HepG2 (cell line): ENCODE results near the gene ACAP3. TPM values are rescaled to one million over a fixed set of nuclear protein-coding genes. Genes with fewer than 3 reads are reported as not detected.

Experiments
- CSRNP2 ChIP-seq: sonication (generic); formaldehyde crosslinking; conservative IDR thresholded peaks from 2 replicates; pipeline ENCODE4 v1.8.0; 2022; ENCODE audit warnings: low read depth, missing genetic modification reagents
- ERF ChIP-seq: IDR thresholded peaks from 2 replicates; pipeline ENCODE4 v1.6.1; 2018; ENCODE audit warnings: missing biosample characterization, missing genetic modification reagents
- HIC2 ChIP-seq: sonication (generic); formaldehyde crosslinking; IDR thresholded peaks from 2 replicates; pipeline ENCODE4 v1.9.0; 2022; ENCODE audit warnings: low read depth, missing genetic modification reagents
- IRF2 ChIP-seq: IDR thresholded peaks from 2 replicates; pipeline ENCODE4 v1.6.1; 2018; ENCODE audit warnings: missing genetic modification reagents, missing compliant biosample characterization
- KDM5A ChIP-seq: fragments of 200-600 bp; sonication (generic); IDR thresholded peaks from 2 replicates; pipeline ENCODE4 v1.7.0; 2018; ENCODE audit warnings: antibody characterized with exemption, mild to moderate bottlenecking, low read length, borderline replicate concordance
- MEIS1 ChIP-seq: sonication (generic); formaldehyde crosslinking; IDR thresholded peaks from 2 replicates; pipeline ENCODE4 v1.9.0; 2021; ENCODE audit warnings: mild to moderate bottlenecking, missing genetic modification reagents, moderate library complexity, borderline replicate concordance
- NRL ChIP-seq: sonication (generic); formaldehyde crosslinking; IDR thresholded peaks from 2 replicates; pipeline ENCODE4 v1.5.0; 2020; ENCODE audit warnings: missing genetic modification reagents, mild to moderate bottlenecking, moderate library complexity, borderline replicate concordance
- SRSF4 ChIP-seq: fragments of 200-400 bp; formaldehyde crosslinking; IDR thresholded peaks from one replicate; pipeline ENCODE4 v1.6.1; 2018; ENCODE audit warnings: mild to moderate bottlenecking, low read depth, low read length, moderate library complexity; ENCODE audit not compliant: poor library complexity, severe bottlenecking
- TEAD3 ChIP-seq: optimal IDR thresholded peaks from 2 replicates; pipeline ENCODE3; 2016; ENCODE audit warnings: borderline replicate concordance
- ZNF138 ChIP-seq: sonication (generic); formaldehyde crosslinking; IDR thresholded peaks from 2 replicates; pipeline ENCODE4 v1.5.0; 2020; ENCODE audit warnings: mild to moderate bottlenecking, low read depth, missing genetic modification reagents
- ZNF276 ChIP-seq: sonication (generic); formaldehyde crosslinking; IDR thresholded peaks from 2 replicates; pipeline ENCODE4 v1.4.0; 2020; ENCODE audit warnings: mild to moderate bottlenecking, low read depth, missing genetic modification reagents
- ZNF501 ChIP-seq: sonication (generic); formaldehyde crosslinking; IDR thresholded peaks from 2 replicates; pipeline ENCODE4 v1.5.1; 2020; ENCODE audit warnings: mild to moderate bottlenecking, moderate library complexity, missing genetic modification reagents
- ZNF660 ChIP-seq: sonication (generic); formaldehyde crosslinking; IDR thresholded peaks from 2 replicates; pipeline ENCODE4 v1.5.1; 2020; ENCODE audit warnings: mild to moderate bottlenecking, low read depth, missing genetic modification reagents, borderline replicate concordance
- ZNF781 ChIP-seq: sonication (generic); formaldehyde crosslinking; IDR thresholded peaks from 2 replicates; pipeline ENCODE4 v1.5.1; 2020; ENCODE audit warnings: borderline replicate concordance, mild to moderate bottlenecking, missing genetic modification reagents; ENCODE audit errors: not compliant biosample characterization
- polyA plus RNA-seq, 8 experiments: library from polyadenylated mRNA; depleted of rRNA in 3 of 8; stranded (reverse) in 7 of 8; unstranded in 1 of 8; fragments of >200 nt; fragmentation: Illumina TruSeq in 4 of 8; extraction: Trizol in 4 of 8; gene quantifications; 2 replicates each; pipeline versions ENCODE4 v1.2.1 to v1.2.3, GENCODE V29; 2011 to 2016; ENCODE audit warnings: low read depth in 4 of 8, missing spikeins in 1 of 8, mixed read lengths in 1 of 8; ENCODE audit not compliant: insufficient read depth in 1 of 8
- total RNA-seq, 5 experiments: library from RNA; depleted of rRNA; stranded (reverse); fragments of >200 nt; fragmentation: Illumina TruSeq; extraction: Trizol; gene quantifications; 2 replicates each; pipeline ENCODE4 v1.2.3, GENCODE V29; 2016; ENCODE audit warnings: low read depth in 1 of 5
- TF ChIP-seq, protein P1 (sequence below): sonication (generic); formaldehyde crosslinking; IDR thresholded peaks from 2 replicates; pipeline ENCODE4 v1.4.0; 2020; ENCODE audit warnings: low read depth, missing genetic modification reagents

The ACAP3 gene
- total and polyA plus RNA-seq, 2 of the 13 experiments (the other 11 are each of a cell fraction or from before 2014, with no cell fraction given) = 29.4 to 50.8 TPM

GRCh38 chr1:1307923-1308755 is at the start of gene ACAP3, which contains the start of gene PUSL1 (continued):
- TF ChIP-seq ZNF276 (CRISPR knock-in tag) = 0 out of 2 replicates have a peak, but pooled peaks have one; percentile 26
- peak; percentile 19; the same call in 1 of the 2 replicates for TF ChIP-seq ERF
- TF ChIP-seq CSRNP2 (CRISPR knock-in tag) = 0 out of 2 replicates have a peak, but pooled peaks have one; percentile 17
- TF ChIP-seq KDM5A = peak; percentile 39; the same call in 1 of the 2 replicates
- peak; percentile 51; the same call in 1 of the 2 replicates for TF ChIP-seq ZNF501 (CRISPR knock-in tag)
- TF ChIP-seq ZNF781 (CRISPR knock-in tag) = no peak
- TF ChIP-seq SRSF4 = no peak
- TF ChIP-seq ZNF660 (CRISPR knock-in tag) = no peak
- TF ChIP-seq MEIS1 (CRISPR knock-in tag) = peak; percentile 61; the same call in 1 of the 2 replicates
- TF ChIP-seq TEAD3 (CRISPR knock-in tag) = peak; percentile 6
- TF ChIP-seq NRL (CRISPR knock-in tag) = no peak
- peak; percentile 44; the same call in 1 of the 2 replicates for TF ChIP-seq IRF2 (CRISPR knock-in tag)
- TF ChIP-seq, protein P1, sequence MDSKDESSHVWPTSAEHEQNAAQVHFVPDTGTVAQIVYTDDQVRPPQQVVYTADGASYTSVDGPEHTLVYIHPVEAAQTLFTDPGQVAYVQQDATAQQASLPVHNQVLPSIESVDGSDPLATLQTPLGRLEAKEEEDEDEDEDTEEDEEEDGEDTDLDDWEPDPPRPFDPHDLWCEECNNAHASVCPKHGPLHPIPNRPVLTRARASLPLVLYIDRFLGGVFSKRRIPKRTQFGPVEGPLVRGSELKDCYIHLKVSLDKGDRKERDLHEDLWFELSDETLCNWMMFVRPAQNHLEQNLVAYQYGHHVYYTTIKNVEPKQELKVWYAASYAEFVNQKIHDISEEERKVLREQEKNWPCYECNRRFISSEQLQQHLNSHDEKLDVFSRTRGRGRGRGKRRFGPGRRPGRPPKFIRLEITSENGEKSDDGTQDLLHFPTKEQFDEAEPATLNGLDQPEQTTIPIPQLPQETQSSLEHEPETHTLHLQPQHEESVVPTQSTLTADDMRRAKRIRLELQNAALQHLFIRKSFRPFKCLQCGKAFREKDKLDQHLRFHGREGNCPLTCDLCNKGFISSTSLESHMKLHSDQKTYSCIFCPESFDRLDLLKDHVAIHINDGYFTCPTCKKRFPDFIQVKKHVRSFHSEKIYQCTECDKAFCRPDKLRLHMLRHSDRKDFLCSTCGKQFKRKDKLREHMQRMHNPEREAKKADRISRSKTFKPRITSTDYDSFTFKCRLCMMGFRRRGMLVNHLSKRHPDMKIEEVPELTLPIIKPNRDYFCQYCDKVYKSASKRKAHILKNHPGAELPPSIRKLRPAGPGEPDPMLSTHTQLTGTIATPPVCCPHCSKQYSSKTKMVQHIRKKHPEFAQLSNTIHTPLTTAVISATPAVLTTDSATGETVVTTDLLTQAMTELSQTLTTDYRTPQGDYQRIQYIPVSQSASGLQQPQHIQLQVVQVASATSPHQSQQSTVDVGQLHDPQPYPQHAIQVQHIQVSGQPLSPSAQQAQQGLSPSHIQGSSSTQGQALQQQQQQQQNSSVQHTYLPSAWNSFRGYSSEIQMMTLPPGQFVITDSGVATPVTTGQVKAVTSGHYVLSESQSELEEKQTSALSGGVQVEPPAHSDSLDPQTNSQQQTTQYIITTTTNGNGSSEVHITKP = peak; percentile 67; the same call in 1 of the 2 replicates
- no peak for TF ChIP-seq HIC2 (CRISPR knock-in tag)
- TF ChIP-seq ZNF138 (CRISPR knock-in tag) = no peak
